ENCODE results near the gene CACNA1B.
A peak's percentile ranks its signal among the peaks of the same experiment; 100 is the strongest.
"Not testable (repeated sequence)": the region's sequence is repeated elsewhere in the genome, so short reads cannot be mapped to it uniquely, and the experiment has no call there.

The CACNA1B gene

DNA sequence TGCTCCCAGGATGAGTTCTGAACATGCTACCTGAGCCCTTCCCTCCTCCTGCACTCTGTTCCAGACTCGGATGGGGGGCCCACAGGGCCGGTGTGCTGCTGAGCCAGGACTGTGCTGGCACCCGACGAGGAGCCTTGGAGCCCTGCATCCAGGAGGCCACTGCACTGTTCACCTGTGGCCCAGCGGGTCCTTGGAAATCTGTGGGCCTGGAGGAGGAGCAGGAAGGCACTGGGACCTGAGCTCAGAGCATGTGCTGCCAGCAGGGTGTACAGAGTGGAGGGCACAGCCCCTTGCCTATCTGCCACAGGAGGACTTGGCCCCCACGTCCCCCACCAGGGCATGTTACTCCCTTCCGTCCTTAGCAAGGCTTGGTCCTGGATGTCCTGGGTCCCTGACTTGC, 265.9 kb downstream of the CACNA1B start:
- not testable (repeated sequence) for DNase-seq (ENCODE audit: low read depth)

DNA sequence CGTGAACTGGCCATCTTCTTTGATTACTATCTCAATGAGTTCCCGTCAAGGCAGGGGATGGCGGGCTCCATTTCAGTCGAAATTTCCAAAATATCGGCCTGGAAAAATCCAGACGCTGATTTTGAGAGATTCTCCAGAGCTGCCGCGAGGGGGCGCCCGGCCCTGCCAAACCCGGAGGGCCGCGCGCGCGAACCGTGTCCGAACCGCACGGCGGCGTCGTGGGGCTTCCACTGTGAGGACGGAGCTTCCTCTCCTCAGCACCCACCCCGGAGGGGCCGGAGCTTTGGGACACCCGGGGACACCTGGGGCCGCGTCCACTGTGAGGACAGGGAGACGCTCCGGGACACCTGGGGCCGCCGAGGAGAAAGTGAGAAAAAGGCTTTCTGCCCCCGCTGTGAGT, 270.0 kb downstream of the CACNA1B start:
- DNase-seq (ENCODE audit: low read depth): peak; percentile 16

DNA sequence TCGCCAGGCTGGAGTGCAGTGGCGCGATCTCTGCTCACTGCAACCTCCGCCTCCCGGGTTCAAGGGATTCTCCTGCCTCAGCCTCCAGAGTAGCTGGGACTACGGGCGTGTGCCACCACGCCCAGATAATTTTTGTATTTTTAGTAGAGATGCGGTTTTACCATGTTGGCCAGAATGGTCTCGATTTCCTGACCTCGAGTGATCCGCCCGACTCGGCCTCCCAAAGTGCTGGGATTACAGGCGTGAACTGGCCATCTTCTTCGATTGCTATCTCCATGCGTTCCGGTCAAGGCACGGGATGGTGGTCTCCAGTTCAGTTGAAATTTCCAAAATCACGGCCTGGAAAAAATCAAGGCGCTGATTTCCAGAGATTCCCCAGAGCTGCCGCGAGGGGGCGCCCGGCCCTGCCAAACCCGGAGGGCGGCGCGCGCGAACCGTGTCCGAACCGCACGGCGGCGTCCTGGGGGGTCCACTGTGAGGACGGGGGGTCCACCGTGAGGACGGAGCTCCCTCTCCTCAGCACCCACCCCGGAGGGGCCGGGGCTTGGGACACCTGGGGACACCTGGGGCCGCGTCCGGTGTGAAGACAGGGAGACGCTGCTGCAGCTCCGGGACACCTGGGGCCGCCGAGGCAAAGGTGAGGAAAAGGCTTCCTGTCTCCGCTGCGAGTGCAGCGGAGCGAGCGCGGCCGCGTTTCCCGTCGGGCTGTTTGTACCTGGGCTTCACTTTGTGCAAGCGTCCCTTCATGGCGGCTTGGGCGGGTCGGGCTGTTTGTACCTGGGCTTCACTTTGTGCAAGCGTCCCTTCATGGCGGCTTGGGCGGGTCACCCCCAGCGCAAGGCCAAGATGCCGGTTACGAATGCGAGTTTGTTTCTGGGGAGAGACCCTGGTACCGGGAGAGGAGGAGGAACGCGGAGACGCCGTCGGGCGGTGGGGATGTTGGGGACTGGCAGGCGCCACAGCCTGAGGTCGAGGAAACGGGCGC, 272.4 kb downstream of the CACNA1B start:
- peak; percentile 3 for DNase-seq (ENCODE audit: low read depth)

DNA sequence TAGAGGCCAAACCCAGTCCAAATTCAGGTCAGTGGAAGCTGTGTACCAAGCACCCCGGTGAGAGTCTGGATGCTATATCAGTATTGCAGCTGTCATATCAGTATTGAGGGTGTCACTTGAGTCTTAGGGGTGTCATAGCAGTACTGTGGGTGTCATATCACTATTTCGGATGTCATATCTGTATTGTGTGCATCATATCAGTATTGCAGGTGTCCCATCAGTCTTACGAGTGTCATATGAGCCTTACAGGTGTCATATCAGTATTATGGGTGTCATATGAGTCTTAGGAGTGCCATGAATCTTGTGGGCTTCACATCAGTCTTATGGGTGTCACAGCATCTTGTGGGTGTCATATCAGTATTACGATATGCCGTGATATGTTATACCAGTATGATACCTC, 278.2 kb downstream of the CACNA1B start:
- DNase-seq (ENCODE audit: low read depth): not testable (repeated sequence)

DNA sequence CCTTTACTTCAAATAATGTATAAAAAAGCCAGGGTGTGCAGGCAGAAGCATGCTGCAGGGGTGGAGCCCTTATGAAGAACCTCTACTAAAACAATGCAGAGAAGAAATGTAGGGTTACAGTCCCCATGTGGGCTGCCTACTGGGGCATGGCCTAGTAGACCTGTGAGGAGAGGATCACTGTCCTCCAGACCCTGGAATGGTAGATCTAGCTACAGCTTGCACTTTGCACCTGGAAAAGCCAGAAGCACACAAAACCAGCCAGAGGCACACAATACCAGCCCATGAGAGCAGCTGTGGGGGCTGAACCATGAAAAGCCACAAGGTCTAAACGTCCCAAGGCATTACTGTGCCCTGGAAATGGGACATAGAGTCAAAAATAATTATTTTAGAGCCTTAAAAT, 289.2 kb downstream of the CACNA1B start:
- not testable (repeated sequence) for DNase-seq (ENCODE audit: low read depth)

All from stimulated activated CD4-positive, alpha-beta T cell treated with anti-CD3 and anti-CD28 coated beads, Interleukin-2, amount 100 ng/mL, for 4 hours (primary cell).